GM12878 (cell line): ENCODE data around the gene LRRC58. TPM values are rescaled to one million over a fixed set of nuclear protein-coding genes. Genes with fewer than 3 reads are reported as not detected.

ENCODE experiments used
- ATAC-seq: fragments of 200-7000 bp; cut with Tn5 transposase; 3 replicates; pipeline ENCODE4 v1.9.1; 2020; ENCODE audit warnings: mild to moderate bottlenecking, moderate library complexity
- BruUV-seq: library from RNA; stranded (reverse); fragments of 400-500 nt; replicated peaks from 2 replicates; lab custom pipeline; 2021; lab: Mats Ljungman, UMichigan
- CTCF ChIA-PET: fragments of 300-600 bp; sonication (Branson Sonifier 250); formaldehyde crosslinking; extraction: SDS; loops from one replicate; lab custom pipeline; 2021; ENCODE audit warnings: inconsistent platforms; lab: Yijun Ruan, JAX
- POLR2A ChIA-PET: fragments of 350-600 bp; formaldehyde crosslinking; extraction: SDS; loops from one replicate; lab custom pipeline; 2021; ENCODE audit warnings: inconsistent platforms; lab: Charles Lee
- RAD21 ChIA-PET: fragments of 300-600 bp; sonication (Branson Sonifier 250); formaldehyde crosslinking; loops from one replicate; lab custom pipeline; 2023; ENCODE audit warnings: antibody characterized with exemption; ENCODE audit not compliant: unreplicated experiment; lab: Charles Lee
- SMC1A ChIA-PET: fragments of 300-600 bp; sonication (Branson Sonifier 250); formaldehyde crosslinking; loops from one replicate; lab custom pipeline; 2023; ENCODE audit not compliant: unreplicated experiment, uncharacterized antibody; lab: Charles Lee
- DNase-seq: peaks from one replicate; pipeline ENCODE4 v3.0.0-alpha.2; 2011; ENCODE audit warnings: low read depth, low spot score
- FAIRE-seq: peaks from 3 replicates; lab custom pipeline; 2011; peaks lifted over from hg19 to GRCh38; lab: Jason Lieb, UNC
- H2AFZ ChIP-seq: 2 replicates; pipeline ENCODE4 v1.6.0; 2011; ENCODE audit warnings: low read depth, low read length, control low read depth; ENCODE audit not compliant: control insufficient read depth
- H3K27ac ChIP-seq: 2 replicates; pipeline ENCODE4 v1.5.1; 2011; ENCODE audit warnings: control low read depth; ENCODE audit not compliant: control insufficient read depth, insufficient read depth
- H3K27me3 ChIP-seq, 2 experiments: replicated peaks in 1 of 2; 2 replicates each; pipeline versions ENCODE4 v1.6.0 to v1.6.1; 2011; ENCODE audit warnings: low read length in 1 of 2; ENCODE audit not compliant: control insufficient read depth in 2 of 2, insufficient read depth in 2 of 2
- H3K36me3 ChIP-seq, 2 experiments: 2 replicates each; pipeline ENCODE4 v1.5.1; 2011; ENCODE audit warnings: low read length in 1 of 2; ENCODE audit not compliant: control insufficient read depth in 2 of 2, insufficient read depth in 2 of 2
- H3K4me1 ChIP-seq: 2 replicates; pipeline ENCODE4 v1.6.1; 2011; ENCODE audit warnings: mild to moderate bottlenecking, low read length, moderate library complexity, mixed read lengths; ENCODE audit not compliant: control insufficient read depth, insufficient read depth
- H3K4me2 ChIP-seq: 2 replicates; pipeline ENCODE4 v1.6.0; 2011; ENCODE audit warnings: control low read depth; ENCODE audit not compliant: control insufficient read depth, insufficient read depth
- H3K4me3 ChIP-seq: fragments of 200-600 bp; sonication (generic); 2 replicates; pipeline ENCODE4 v1.5.1; 2016
- H3K79me2 ChIP-seq: 2 replicates; pipeline ENCODE4 v1.6.0; 2011; ENCODE audit warnings: low read length; ENCODE audit not compliant: control insufficient read depth, insufficient read depth
- H3K9ac ChIP-seq: 2 replicates; pipeline ENCODE4 v1.8.0; 2011; ENCODE audit warnings: low read length, control low read depth, mixed read lengths; ENCODE audit not compliant: control insufficient read depth, insufficient read depth
- H3K9me3 ChIP-seq: replicated peaks from 3 replicates; pipeline ENCODE4 v1.5.1; 2011; ENCODE audit warnings: mild to moderate bottlenecking, low read length; ENCODE audit not compliant: control insufficient read depth, insufficient read depth
- H4K20me1 ChIP-seq: 2 replicates; pipeline ENCODE4 v1.6.0; 2011; ENCODE audit not compliant: control insufficient read depth, insufficient read depth
- ATF2 ChIP-seq: IDR thresholded peaks from 2 replicates; pipeline ENCODE4 v1.6.1; 2012; ENCODE audit warnings: low read length, inconsistent platforms
- CBFB ChIP-seq: IDR thresholded peaks from 2 replicates; pipeline ENCODE4 v1.6.1; 2016; ENCODE audit warnings: antibody characterized with exemption, low read depth
- CEBPB ChIP-seq, 2 experiments: fragments of 150-350 bp in 1 of 2; IDR thresholded peaks; 2 replicates each; pipeline ENCODE4 v1.6.1; 2012 to 2014; ENCODE audit warnings: low read depth in 2 of 2, low read length in 2 of 2, borderline replicate concordance in 1 of 2, inconsistent platforms in 1 of 2
- DPF2 ChIP-seq: fragments of 450-650 bp; IDR thresholded peaks from 2 replicates; pipeline ENCODE4 v1.6.1; 2017; ENCODE audit warnings: mild to moderate bottlenecking
- E2F8 ChIP-seq: fragments of 450-650 bp; IDR thresholded peaks from 2 replicates; pipeline ENCODE4 v1.6.1; 2018; ENCODE audit warnings: mild to moderate bottlenecking, low read depth, moderate library complexity; ENCODE audit not compliant: partially characterized antibody
- FOXM1 ChIP-seq: IDR thresholded peaks from 2 replicates; pipeline ENCODE4 v1.6.1; 2012; ENCODE audit warnings: low read depth, mild to moderate bottlenecking, inconsistent platforms, low read length, moderate library complexity
- KAT2A ChIP-seq: conservative IDR thresholded peaks from 2 replicates; pipeline ENCODE4 v1.6.1; 2011; ENCODE audit warnings: low read depth, low read length; ENCODE audit not compliant: control insufficient read depth
- MLLT1 ChIP-seq: fragments of 450-650 bp; IDR thresholded peaks from 2 replicates; pipeline ENCODE4 v1.6.1; 2016; ENCODE audit warnings: mild to moderate bottlenecking
- NRF1 ChIP-seq: conservative IDR thresholded peaks from 2 replicates; pipeline ENCODE4 v1.6.1; 2011; ENCODE audit warnings: mild to moderate bottlenecking, low read depth, low read length, improper control_type of control experiment
- PML ChIP-seq: IDR thresholded peaks from 2 replicates; pipeline ENCODE4 v1.6.1; 2012; ENCODE audit warnings: low read length, inconsistent platforms
- RELA ChIP-seq: fragments of 450-650 bp; IDR thresholded peaks from 2 replicates; pipeline ENCODE4 v1.8.0; 2014; ENCODE audit warnings: borderline replicate concordance; ENCODE audit not compliant: partially characterized antibody
- RELB ChIP-seq: fragments of 450-650 bp; IDR thresholded peaks from 2 replicates; pipeline ENCODE4 v1.6.1; 2017; ENCODE audit warnings: low read depth, mild to moderate bottlenecking, moderate library complexity
- RUNX3 ChIP-seq: IDR thresholded peaks from 2 replicates; pipeline ENCODE4 v1.6.1; 2012; ENCODE audit warnings: low read length, inconsistent platforms
- SIN3A ChIP-seq: IDR thresholded peaks from 2 replicates; pipeline ENCODE4 v1.6.1; 2012; ENCODE audit warnings: low read depth, low read length, improper control_type of control experiment
- TBL1XR1 ChIP-seq: IDR thresholded peaks from 2 replicates; pipeline ENCODE4 v1.6.1; 2012; ENCODE audit warnings: low read depth, low read length, improper control_type of control experiment
- TCF12 ChIP-seq: IDR thresholded peaks from 2 replicates; pipeline ENCODE4 v1.6.1; 2011; ENCODE audit warnings: low read depth, mild to moderate bottlenecking, low read length
- ZNF217 ChIP-seq: fragments of 450-650 bp; IDR thresholded peaks from 2 replicates; pipeline ENCODE4 v1.6.1; 2017; ENCODE audit warnings: antibody characterized with exemption, mild to moderate bottlenecking
- ZNF274 ChIP-seq: IDR thresholded peaks from one replicate; pipeline ENCODE4 v1.8.0; 2011; ENCODE audit not compliant: insufficient read length, insufficient read depth
- in situ Hi-C: fragments of 300-500 bp; cut with MboI; formaldehyde crosslinking; loops from 9 replicates; pipeline ENCODE4 v1.14.3; 2018; ENCODE audit warnings: mixed read lengths
- intact Hi-C: fragments of 100-400 bp; cut with micrococcal nuclease; formaldehyde crosslinking; loops from one replicate; pipeline ENCODE4 v1.14.2; 2022; ENCODE audit not compliant: unreplicated experiment
- polyA plus RNA-seq, 11 experiments: library from polyadenylated mRNA; depleted of rRNA in 4 of 11; unstranded in 6 of 11; stranded (reverse) in 5 of 11; fragments of >200 nt; fragmentation: Nextera tagmentation in 4 of 11; fragmentation: Illumina TruSeq in 1 of 11; extraction: Ambion mirVana in 4 of 11; extraction: Trizol in 1 of 11; gene quantifications; 1 replicate in 1 of 11; 2 replicates in 10 of 11; pipeline versions ENCODE4 v1.2.1 to v1.2.3, GENCODE V29; 2011 to 2016; ENCODE audit warnings: inconsistent platforms in 2 of 11, missing spikeins in 2 of 11, low read depth in 1 of 11
- total RNA-seq, 4 experiments: library from RNA; depleted of rRNA in 3 of 4; stranded (reverse); fragments of >200 nt in 3 of 4; fragmentation: Illumina TruSeq in 1 of 4; extraction: Trizol in 1 of 4; gene quantifications; 2 replicates each; pipeline versions ENCODE4 v1.2.1 to v1.2.3, GENCODE V29; 2013 to 2021

LRRC58 gene
- total and polyA plus RNA-seq, 10 of the 15 experiments (the other 5 are each of a cell fraction or from before 2014, with no cell fraction given): 7.7 to 29.5 (median 18.8) TPM

- Histone ChIP-seq H4K20me1 (no peaks in the 10 kb centered on the region), H2AFZ (no peak overlapping the region), H3K27me3 (no peaks in the 10 kb centered on the region), H3K9me3 (no peaks in the 10 kb centered on the region), H3K4me3 (no peak overlapping the region), H3K9ac (no peak overlapping the region), H3K4me1 (peaks cover 4% of the 10 kb centered on the region; the same call in 1 of the 2 replicates), H3K27ac (no peak overlapping the region), H3K36me3 (no peaks in the 10 kb centered on the region), H3K4me2 (no peak overlapping the region), H3K79me2 (peaks cover 13% of the 10 kb centered on the region)
- no peak for FAIRE-seq
- DNase-seq: no peak
- TF ChIP-seq TCF12: no peak
- no peak for TF ChIP-seq ZNF274
- no peak for TF ChIP-seq NRF1
- no peak for TF ChIP-seq DPF2
- TF ChIP-seq RELB: no peak
- TF ChIP-seq CBFB: no peak
- no peak for TF ChIP-seq ZNF217
- no peak for TF ChIP-seq TBL1XR1
- no peak for TF ChIP-seq FOXM1
- TF ChIP-seq KAT2A: no peak
- no peak for TF ChIP-seq ATF2
- TF ChIP-seq RUNX3: no peak
- TF ChIP-seq CEBPB (IDR thresholded peaks at IDR 0.05; ENCODE audit: borderline replicate concordance in 1 of 2, low read depth in 2 of 2, low read length in 2 of 2): no peak
- no peak for TF ChIP-seq RELA
- TF ChIP-seq PML: no peak
- TF ChIP-seq MLLT1: no peak
- no peak for TF ChIP-seq SIN3A
- no peak for TF ChIP-seq E2F8
- no TSS peak for BruUV-seq
- ChIA-PET RAD21 (interaction anchor here (3.0 kb wide), 1 partner anchor 64 kb away, joined by 9 read pairs; no protein-coding TSS in a partner anchor), CTCF (interaction anchor here (1.4 kb wide), 1 partner anchor 214 kb away, joined by 3 read pairs; no protein-coding TSS in a partner anchor), POLR2A (no interaction called here), SMC1A (interaction anchor here (1.6 kb wide), 1 partner anchor 9 kb away, joined by 3 read pairs; no protein-coding TSS in a partner anchor)
- ATAC-seq: no peak
- in situ Hi-C loops (no loop called here), intact Hi-C loops (no loop called here)
These were observed 4.3 kb upstream of the LRRC58 start for GRCh38 chr3:120353463-120353862.
